RPMI8226 (cell line): ENCODE data around the gene ACADSB.

Experiments
- DNase-seq: peaks from one replicate; pipeline ENCODE4 v3.0.0-alpha.2; 2015

The ACADSB gene

DNA sequence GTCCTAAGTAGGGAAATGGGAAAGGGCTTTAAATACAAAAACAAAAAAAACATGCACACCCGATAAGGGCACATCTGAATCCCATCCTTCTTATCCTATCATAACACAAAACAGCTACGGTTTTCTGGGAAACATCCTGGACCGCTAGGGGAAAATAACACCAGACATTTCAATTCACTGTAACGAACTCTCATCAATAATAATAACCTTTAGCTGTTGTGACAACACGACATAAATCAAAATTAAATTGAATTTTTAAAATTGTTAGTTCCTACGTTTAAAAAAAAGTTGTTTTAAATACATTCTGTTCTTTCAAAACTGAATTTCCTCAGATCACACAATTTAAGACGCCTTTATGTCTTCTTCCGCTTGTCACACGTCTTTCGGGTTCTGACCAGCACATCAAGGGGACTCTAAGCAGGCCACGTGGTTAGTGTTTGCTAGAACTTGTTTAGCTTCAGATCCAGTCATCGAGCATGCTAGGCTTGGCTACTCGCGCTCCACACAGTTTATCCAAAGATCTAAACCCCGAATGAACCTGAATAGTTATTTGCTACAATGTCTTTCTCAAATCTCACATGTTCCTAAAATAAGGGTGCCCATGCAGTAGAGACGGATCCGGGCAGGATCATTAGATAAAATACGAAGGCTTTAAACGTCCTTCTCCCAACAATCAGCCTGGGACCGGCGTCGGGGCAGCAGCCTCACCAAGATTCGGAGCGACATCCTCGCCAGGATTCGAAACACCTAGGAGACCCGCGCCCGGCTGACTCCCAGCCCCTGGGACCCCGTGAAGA lies 1.1 kb upstream of the ACADSB start:
- peak; percentile 61 for DNase-seq

DNA sequence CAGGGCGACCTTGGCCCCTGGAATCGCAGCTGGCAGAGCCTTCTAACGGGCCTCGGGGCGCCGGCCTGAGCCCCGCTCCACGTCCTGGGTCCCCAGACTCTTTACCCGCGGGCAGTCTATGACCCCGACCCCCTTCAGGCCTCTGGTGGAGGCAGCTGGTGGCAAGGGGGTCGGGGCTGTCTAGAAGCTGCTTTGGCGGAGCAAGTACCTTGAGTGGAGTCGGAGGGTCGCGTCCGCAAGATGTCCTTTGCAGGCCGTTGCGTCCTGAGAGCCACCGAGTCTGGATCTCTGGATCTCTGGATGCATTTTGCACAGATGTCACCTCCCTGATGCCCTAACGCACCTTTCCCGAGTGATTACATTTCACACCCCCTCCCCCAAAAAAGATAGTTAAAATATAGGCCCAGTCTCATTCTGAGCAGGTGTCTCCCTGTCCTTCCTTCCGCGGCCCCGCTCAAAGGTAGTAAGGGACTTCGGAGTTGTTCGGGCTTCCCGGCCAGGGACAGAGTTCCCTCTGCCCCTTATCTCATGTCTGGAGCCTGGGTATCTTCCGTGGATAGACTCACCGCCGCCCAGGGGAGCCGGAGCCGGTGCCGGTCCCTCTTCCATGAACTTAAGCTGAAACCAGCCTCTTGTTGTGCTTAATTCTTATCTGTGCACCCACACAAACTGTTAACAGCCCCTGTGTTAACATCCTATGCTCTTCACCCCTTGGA lies 457 bp downstream of the ACADSB start:
- peak; percentile 7 for DNase-seq

DNA sequence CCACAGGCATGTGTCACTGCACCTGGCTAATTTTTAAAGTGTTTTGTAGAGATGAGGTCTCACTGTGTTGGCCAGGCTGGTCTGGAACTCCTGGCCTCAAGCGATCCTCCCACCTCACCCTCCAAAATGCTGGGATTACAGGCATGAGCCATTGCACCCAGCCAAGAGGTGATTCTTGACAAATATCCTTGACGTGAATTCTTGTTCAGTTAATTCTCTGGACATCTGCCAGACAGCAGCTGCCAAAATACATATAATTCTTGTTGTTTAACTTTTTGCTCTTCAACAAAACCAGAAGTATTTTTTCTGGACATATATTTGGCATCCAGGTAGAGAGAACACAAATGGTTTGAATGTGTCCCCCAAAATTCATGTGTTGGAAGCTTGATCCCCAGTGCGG lies 3.2 kb downstream of the ACADSB start:
- no peak for DNase-seq

DNA sequence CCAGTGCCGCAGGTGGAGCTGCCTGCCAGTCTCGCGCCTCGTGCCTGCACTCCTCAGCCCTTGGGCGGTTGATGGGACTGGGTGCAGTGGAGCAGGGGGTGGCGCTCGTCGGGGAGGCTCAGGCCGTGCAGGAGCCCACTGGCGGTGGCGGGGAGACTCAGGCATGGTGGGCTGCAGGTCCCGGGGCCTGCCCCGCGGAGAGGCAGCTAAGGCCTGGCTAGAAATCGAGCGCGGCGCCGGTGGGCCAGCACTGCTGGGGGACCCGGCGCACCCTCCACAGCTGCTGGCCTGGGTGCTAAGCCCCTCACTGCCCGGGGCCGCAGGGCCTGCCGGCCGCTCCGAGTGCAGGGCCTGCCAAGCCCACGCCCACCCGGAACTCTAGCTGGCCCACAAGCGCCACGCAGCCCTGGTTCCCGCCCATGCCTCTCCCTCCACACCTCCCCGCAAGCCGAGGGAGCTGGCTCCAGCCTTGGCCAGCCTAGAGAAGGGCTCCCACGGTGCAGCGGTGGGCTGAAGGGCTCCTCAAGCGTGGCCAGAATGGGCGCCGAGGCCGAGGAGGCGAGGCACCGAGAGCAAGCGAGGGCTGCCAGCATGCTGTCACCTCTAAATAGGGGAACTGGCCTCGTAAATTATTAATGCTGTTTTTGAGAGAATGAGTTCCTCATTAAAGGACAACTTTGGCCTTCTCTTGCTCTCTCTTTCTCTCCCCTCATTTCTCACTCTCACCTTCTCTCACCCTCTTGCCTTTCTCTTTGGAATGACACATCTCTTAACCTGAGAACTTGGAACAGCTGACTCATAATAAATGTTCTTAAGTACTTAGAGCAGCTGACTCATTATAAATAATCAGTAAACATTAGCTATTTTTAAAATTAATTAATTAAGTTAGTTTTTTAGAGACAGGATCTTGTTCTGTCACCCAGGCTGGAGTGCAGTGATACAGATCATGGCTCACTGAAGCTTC lies 4.9 kb downstream of the ACADSB start:
- DNase-seq = no peak

DNA sequence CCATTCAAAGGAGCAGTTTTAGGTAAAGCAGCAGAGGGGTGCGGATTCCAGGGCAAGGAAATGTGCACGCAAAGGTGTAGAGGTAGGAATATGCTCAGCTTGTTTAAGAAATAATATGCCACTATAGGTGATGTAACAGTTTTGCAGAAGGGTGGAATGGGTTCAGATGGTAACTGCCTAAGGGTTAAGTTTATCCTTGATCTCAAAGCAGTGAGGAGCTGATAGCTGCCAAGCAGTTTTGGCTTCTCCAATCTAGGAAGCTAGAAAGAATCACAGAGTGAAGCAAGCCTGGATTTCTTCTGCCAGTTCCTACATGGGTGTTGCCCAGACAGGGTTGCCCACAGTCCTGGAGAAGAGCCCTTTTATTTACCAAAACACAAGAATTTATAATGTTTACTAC lies 6.0 kb downstream of the ACADSB start:
- DNase-seq = no peak

DNA sequence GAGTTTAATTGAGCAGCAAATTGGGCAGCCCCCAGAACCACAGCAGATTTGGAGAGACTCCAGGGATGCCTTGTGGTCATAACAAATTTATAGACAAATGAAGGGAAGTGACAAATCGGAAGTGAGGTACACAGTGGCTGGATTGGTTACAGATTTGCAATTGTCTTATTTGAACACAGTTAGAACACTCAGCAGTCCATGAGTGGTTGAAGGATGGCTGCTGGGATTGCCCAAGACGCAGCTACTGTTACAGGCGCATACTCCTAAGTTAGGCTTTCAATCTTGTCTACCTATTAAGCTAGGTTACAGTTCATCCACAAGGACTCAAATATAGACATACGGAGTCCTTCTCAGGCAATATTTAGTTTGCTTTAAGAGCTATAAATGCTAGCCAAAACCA lies 7.4 kb downstream of the ACADSB start:
- DNase-seq = no peak

DNA sequence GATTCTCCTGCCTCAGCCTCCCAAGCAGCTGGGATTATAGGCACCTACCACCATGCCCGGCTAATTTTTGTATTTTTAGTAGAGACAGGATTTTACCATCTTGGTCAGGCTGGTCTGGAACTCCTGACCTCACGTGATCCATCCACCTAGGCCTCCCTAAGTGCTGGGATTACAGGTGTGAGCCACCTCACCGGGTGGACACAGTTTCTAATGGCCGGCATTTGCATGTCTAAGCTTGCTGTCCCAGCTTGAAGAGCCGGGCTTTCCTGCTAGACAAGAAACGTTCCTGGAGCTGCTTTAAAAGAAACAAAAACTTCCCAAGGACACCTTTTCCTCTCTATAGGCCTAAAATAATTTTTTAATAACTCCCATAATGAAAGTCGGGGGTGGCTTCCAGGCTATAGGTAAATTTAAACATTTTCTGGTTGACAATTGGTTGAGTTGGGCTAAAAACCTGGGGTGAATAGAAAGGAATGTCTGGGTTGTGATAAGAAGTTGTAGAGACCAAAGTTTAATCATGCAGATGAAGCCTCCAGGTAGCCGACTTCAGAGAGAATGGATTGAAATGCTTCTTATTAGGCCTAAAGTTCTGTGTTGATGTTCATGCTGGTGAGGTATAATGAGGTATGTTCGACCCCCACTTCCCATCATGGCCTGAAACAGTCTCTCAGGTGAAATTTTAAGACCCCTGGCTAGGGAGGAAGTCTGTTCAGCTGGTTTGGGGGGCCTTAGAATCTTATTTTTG lies 8.8 kb downstream of the ACADSB start:
- no peak for DNase-seq

DNA sequence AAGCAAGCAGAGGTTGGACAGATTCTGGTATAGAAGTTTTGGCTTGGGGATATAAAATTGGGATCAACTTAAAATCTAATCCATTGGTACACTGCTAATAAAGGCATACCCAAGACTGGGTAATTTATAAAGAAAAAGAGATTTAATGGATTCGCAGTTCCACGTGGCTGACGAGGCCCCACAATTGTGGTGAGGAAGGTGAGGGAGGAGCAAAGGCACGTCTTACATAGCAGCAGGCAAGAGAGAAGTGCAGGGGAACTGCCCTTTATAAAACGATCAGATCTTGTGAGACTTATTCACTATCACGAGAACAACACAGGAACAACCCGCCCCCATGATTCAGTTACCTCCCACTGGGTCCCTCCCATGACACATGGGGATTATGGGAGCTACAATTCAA lies 9.7 kb downstream of the ACADSB start:
- no peak for DNase-seq

DNA sequence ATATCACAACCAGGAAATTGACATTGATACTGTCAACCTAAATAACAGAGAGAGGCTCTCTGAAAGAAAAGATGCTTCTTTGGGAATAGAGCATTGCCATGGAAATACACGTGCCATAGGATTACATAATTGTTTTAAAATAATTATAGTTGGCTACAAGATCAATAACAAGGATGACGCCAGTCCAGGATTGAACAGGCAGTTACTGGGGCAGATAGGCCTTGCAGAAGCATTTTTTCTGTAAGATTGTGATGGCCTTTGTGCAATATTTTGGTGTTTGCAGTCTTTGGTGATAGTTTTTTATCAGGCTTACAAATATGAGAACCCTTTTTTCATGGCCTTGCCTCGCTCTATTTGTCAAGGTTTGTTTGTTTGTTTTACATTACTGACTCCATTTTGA lies 10.5 kb downstream of the ACADSB start:
- no peak for DNase-seq

DNA sequence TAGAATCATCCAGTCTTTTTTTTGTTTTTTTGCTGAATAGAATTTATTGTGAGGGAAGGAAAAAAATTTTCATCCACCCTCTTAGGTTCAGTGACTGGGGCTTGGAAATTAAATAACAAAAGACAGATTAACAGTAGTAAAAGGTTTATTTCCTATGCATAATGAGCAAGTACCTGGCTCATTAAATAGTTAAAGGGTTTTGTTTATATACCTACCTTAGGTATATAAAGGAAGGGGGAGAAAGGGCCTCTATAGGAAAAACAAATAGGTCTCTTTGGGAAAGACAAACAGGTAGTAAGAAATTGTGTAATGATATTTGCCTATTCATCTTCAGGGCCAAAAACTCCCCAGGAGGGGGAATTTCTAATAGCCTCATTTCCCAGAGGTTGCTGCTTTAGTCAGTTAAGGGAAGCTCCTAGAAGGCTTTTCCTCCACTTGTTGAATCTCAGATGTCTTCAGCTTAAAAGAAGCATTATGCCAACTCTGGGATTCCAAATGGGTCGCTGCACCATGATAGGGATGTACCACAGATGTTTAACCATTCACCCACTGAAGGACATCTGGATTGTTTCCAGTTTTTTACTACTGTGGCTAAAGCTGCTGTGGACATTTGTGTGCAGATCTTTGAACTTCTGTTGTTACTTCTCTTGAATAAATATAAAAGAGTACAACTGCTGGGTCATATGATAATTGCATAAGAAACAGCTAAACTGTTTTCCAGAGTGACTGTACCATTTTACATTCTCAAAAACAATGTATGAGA lies 11.3 kb downstream of the ACADSB start:
- DNase-seq = no peak

DNA sequence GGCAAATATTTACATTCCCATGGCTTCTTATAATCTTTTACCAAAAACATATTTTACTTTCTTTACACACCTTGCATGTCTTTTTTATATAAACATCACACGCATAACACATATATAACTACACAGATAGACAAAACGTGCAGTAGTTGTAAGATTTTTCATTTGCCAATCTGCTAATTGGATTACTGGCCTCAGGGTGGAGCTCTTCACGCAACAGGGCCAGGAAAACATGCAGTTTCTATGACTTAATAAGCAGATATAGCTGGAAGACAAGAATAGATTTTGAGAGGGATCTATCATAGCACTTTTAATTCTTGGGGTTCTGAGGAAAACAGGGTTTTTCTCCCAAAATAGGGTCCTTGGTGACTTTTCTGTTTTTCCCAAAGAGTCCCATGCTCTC lies 12.7 kb downstream of the ACADSB start:
- DNase-seq = no peak

DNA sequence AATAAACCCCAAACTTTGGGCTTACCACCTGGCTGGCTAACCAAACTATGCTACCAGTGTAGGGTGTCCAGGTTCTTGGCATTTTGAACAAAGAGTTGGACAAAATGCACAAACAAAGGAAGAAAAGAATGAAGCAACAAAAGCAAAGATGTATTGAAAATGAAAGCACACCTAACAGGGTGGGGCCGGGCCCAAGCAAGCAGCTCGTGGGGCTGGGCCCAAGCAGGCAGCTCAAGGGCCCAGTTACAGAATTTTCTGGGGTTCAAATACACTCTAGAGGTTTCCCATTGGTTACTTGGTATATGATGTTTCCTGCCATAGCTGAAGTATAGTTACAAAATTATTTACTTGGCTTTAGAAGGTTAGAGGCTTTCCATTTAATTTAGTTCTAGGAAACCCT lies 15.7 kb downstream of the ACADSB start:
- DNase-seq = no peak

DNA sequence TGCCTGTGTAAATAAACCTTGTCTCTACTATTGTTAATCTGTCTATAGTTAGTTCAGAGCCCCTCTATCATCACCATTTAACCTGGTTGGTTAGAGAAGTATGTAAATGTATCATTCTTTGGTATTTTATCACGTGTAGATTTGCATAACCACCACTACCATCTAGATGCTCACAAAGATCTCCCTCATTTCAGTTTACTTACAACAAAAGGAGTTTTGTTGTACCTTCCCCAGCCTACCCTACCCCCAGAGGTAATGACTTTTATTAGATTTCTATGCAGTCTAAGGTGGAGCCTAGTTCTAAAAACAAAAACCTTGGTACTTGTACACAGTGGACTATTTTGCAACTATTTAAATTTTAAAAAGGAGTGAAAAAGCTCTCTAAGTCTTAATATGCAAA lies 17.5 kb downstream of the ACADSB start:
- no peak for DNase-seq

DNA sequence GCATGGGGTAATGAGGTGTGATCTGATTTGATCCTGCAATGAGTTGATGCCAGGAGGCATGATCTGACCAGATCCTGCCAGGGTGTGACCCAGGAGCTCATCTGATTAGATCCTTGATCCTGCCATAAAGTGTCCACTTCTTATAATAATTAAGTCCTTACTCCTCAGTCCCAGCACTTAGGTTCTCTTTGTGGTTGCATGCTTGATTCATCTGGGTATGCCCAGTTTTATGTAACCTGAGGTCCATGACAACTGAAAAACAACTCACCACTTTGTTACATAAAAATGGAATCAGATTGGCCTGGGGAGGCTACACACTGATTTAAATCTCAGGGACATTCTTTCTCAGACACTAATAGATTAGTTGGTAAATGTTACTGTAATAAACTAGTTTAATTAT lies 19.1 kb downstream of the ACADSB start:
- DNase-seq = no peak

DNA sequence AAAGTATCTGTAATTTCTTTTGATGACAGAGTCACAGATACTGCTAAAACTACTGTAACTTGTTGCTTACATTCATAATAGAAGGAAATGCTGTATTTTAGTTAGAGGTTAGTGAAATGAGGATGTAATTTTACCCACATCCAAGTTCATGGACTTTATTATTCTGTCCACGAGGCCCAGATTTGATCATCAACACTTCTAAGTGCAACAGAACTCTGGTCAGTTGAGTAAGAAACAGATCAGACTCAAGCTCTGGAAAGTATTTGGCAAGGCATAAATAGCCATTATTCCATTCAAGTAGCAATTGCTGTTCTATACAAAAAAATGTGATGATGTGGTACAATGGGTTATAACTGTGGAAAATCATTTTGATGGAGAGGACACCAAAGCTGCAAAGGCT lies 22.3 kb downstream of the ACADSB start:
- DNase-seq = no peak

DNA sequence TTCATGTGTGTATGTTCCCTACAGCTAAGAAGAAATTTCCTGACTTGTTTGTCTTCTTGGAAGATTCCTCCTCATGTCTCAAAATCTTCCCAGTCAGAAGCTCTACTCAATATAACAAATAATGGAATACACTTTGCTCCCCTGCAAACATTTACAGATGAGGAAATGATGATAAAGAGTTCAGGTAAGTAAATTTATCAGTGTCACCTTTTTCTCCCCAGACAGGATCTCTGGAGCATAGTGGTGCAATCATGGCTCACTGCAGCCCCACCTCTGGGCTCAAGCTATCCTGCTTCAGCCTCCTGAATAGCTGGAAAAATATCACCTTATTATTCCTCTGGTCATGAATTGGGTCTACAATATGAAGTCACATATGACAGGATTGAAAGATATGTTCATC lies 25.5 kb downstream of the ACADSB start:
- DNase-seq = no peak

DNA sequence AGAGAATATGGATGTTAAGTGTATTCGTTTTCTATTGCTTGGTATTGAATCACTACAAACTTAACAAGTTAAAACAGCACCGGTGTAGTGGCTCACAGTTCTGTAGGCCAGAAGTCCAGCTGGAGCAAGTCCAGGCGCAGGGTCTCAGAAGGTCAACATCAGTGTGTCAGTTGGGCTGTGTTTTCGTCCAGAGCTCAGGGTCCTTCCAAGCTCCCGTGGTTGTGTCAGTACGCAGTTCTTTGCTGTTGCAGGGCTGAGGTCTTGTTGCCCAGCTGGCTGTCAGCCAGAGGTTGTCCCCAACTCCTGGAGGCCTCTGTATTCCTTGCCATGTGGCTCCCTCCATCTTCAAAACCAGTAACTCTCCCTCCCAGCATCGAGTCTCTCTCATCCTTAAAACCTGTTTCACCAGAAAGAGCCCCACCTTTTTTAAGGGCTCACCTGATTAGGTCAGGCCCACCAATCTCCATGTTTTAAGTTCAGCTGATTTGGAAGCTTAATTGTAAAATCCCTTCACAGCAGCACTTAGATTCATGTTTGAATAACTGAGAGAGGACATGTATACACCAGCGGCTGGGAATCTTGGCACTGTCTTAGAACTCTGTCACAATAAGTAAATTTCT lies 26.8 kb downstream of the ACADSB start:
- DNase-seq = no peak

DNA sequence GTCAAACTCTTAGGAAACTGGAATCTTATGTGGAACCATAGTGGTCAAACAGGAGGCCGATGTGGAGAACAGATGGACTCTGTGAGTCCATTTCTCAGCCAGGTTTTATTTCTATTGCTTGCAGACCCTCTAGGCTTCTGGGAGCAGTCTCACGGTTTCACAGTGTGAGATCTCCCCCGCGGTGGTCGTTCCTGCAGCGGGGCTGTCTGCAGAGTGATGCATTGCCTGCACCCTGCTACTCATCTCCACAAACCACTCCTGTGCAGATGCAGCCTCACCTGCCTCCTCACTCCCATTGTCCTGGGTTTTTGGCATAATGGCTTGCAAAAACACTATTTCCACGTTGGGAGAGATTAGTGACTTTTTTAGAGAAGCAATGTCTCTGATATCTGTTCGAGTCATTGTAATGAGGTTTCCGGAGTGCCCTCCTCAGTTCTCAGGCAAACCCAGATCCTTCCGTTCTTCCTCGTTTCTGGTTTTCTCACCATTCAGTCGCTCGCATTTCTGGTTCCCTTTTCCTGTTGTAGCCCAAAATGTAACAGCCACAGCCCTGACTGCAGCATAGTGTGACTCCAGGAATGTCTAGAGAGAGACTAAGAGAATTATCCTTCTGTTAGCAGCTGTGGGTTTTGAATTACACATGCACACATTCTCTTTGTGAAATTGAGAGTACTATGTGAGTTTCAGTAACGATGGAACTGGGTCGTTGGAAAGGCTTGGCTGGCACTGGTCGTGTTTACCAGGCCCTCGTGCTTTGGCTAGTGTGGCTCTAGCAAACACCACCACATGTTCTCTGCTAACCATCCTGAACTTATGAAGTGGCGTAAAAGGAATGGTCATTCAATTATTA lies 30.2 kb downstream of the ACADSB start:
- DNase-seq = no peak

DNA sequence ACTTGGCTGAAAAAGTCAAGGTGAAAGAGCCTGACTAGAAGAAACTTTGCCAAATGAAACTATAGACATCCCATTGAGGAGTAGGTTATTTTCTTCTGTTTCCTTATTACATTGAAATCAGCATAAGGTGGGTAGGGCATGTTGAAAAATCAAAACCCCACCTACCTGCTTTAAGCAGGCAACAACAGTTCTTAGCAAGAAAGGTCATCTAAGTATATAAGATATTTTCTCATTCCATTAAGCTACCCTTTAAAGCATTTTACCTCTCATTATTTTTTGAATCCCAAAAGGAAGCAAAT lies 30.8 kb downstream of the ACADSB start:
- DNase-seq = no peak

DNA sequence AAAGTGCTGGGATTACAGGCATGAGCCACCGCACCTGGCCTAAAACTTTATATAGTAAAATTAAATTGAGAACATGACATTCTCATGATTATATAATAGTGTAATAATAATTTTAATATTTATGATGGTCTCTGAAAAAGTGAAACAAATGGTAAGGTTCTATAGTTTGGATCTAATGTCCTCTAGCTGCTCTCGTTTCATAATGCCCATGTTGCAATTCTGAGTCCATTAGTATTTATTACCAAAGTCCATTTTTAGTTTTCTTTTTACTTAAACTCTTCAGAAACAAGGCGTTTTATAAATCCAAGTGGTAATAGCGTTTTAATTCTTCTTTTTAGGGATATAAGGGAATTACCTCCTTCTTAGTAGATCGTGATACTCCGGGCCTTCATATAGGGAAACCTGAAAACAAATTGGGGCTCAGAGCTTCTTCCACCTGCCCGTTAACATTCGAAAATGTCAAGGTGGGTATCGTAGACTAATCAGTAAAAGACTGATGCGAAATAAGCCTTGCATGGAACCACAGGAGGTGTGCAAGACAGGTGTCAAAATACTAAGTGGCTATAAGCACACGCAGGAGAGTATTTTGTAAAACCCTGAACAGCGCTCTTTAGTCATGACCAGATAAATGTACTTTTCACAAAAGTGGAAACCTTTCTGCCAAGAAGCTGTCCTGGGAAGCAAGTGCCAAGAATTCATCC lies 34.1 kb downstream of the ACADSB start:
- no peak for DNase-seq
